Activated gamma-delta T cell treated with anti-CD3 and anti-CD28 coated beads, Interleukin-2, amount 50 U/mL, for 16 hours (primary cell): Measurements from ENCODE around the gene UQCRH.
A peak's percentile ranks its signal among the peaks of the same experiment; 100 is the strongest.

Experiments used
- DNase-seq: peaks from one replicate; pipeline ENCODE4 v3.0.0-alpha.2; 2020; ENCODE audit warnings: low read depth

UQCRH gene

GRCh38 chr1:46303038-46303871, at the start of gene UQCRH, which contains the start of gene LRRC41:
Gene UQCRH, plus strand, starts transcription at chr1:46303698. Its CDS starts 69 bp downstream, at chr1:46303767.
Gene LRRC41, minus strand, starts transcription at chr1:46303616. Its CDS starts 294 bp downstream, at chr1:46303322.
- peak; percentile 91 for DNase-seq

GRCh38 chr1:46254668-46255067, 48.8 kb upstream of the UQCRH start:
- no peak for DNase-seq

- DNase-seq = no peak
These were observed 47.0 kb upstream of the UQCRH start for GRCh38 chr1:46256523-46256922.

GRCh38 chr1:46262508-46262907, 41.0 kb upstream of the UQCRH start:
- DNase-seq = no peak

GRCh38 chr1:46263146-46263545, 40.4 kb upstream of the UQCRH start:
- no peak for DNase-seq

GRCh38 chr1:46268578-46268977, 34.9 kb upstream of the UQCRH start:
- no peak for DNase-seq

- no peak for DNase-seq
These were observed 29.1 kb upstream of the UQCRH start for GRCh38 chr1:46274225-46275029.

- DNase-seq = no peak
These were observed 28.5 kb upstream of the UQCRH start for GRCh38 chr1:46275030-46275337.

GRCh38 chr1:46277658-46278373, 25.7 kb upstream of the UQCRH start:
- DNase-seq = no peak

- DNase-seq = no peak
These were observed 24.7 kb upstream of the UQCRH start for GRCh38 chr1:46278807-46279206.

GRCh38 chr1:46280092-46280491, 23.4 kb upstream of the UQCRH start:
- DNase-seq = no peak

GRCh38 chr1:46281021-46281420, 22.5 kb upstream of the UQCRH start:
- DNase-seq = no peak

- no peak for DNase-seq
These were observed 19.4 kb upstream of the UQCRH start for GRCh38 chr1:46284058-46284457.

GRCh38 chr1:46284597-46285564, 18.6 kb upstream of the UQCRH start:
- no peak for DNase-seq

GRCh38 chr1:46285730-46286477, 17.6 kb upstream of the UQCRH start:
- DNase-seq = peak; percentile 14

GRCh38 chr1:46288485-46289133, 14.9 kb upstream of the UQCRH start:
- DNase-seq = no peak

GRCh38 chr1:46289134-46289494, 14.4 kb upstream of the UQCRH start:
- no peak for DNase-seq

GRCh38 chr1:46289976-46290375, 13.5 kb upstream of the UQCRH start:
- no peak for DNase-seq

- DNase-seq = no peak
These were observed 8.2 kb upstream of the UQCRH start for GRCh38 chr1:46295306-46295705.

- DNase-seq = no peak
These were observed 5.1 kb upstream of the UQCRH start for GRCh38 chr1:46298387-46298786.
